Activated gamma-delta T cell treated with Interleukin-2 at 50 U/mL for 16 hours (primary cell): ENCODE data around the gene MYO16.

Experiments used
- DNase-seq: peaks from one replicate; pipeline ENCODE4 v3.0.0-alpha.2; 2020

The MYO16 gene

GRCh38 chr13:109139346-109139745 is 509.9 kb downstream of the MYO16 start:
- DNase-seq: no peak

- no peak for DNase-seq
Measured at GRCh38 chr13:109140054-109140453, 510.6 kb downstream of the MYO16 start.

- DNase-seq: no peak
Measured at GRCh38 chr13:109140479-109141349, 511.3 kb downstream of the MYO16 start.

- no peak for DNase-seq
Measured at GRCh38 chr13:109141706-109142105, 512.3 kb downstream of the MYO16 start.

- no peak for DNase-seq
Measured at GRCh38 chr13:109144693-109145437, 515.5 kb downstream of the MYO16 start.

GRCh38 chr13:109145631-109146030 is 516.2 kb downstream of the MYO16 start:
- no peak for DNase-seq

GRCh38 chr13:109146393-109146792 is 517.0 kb downstream of the MYO16 start:
- DNase-seq: no peak

GRCh38 chr13:109146912-109147647 is 517.7 kb downstream of the MYO16 start:
- DNase-seq: no peak

GRCh38 chr13:109148243-109148642 is 518.8 kb downstream of the MYO16 start:
- no peak for DNase-seq

- DNase-seq: no peak
Measured at GRCh38 chr13:109150696-109151095, 521.3 kb downstream of the MYO16 start.

- no peak for DNase-seq
Measured at GRCh38 chr13:109151255-109151654, 521.8 kb downstream of the MYO16 start.

GRCh38 chr13:109151696-109152095 is 522.3 kb downstream of the MYO16 start:
- no peak for DNase-seq

- DNase-seq: no peak
Measured at GRCh38 chr13:109152311-109152820, 523.0 kb downstream of the MYO16 start.

GRCh38 chr13:109152941-109153340 is 523.5 kb downstream of the MYO16 start:
- DNase-seq: no peak

- DNase-seq: no peak
Measured at GRCh38 chr13:109154146-109154545, 524.7 kb downstream of the MYO16 start.

- no peak for DNase-seq
Measured at GRCh38 chr13:109154546-109154945, 525.1 kb downstream of the MYO16 start.

GRCh38 chr13:109154966-109155761 is 525.8 kb downstream of the MYO16 start:
- no peak for DNase-seq

GRCh38 chr13:109156181-109156935 is 526.9 kb downstream of the MYO16 start:
- DNase-seq: no peak

- DNase-seq: no peak
Measured at GRCh38 chr13:109157275-109157674, 527.9 kb downstream of the MYO16 start.

- no peak for DNase-seq
Measured at GRCh38 chr13:109158383-109158782, 529.0 kb downstream of the MYO16 start.

- no peak for DNase-seq
Measured at GRCh38 chr13:109159650-109160309, 530.4 kb downstream of the MYO16 start.
